GM08714 (cell line): ENCODE results near the gene TRAIP.
A peak's percentile ranks its signal among the peaks of the same experiment; 100 is the strongest.

Experiments
- H3K4me3 ChIP-seq: fragments of 200-500 bp; sonication (Bioruptor generic); 2 replicates; pipeline ENCODE4 v1.5.1; 2014; ENCODE audit warnings: mild to moderate bottlenecking, low read length, inconsistent platforms
- ZNF274 ChIP-seq: IDR thresholded peaks from 2 replicates; pipeline ENCODE4 v1.6.1; 2012; ENCODE audit warnings: mild to moderate bottlenecking, low read depth, low read length

Gene TRAIP

DNA sequence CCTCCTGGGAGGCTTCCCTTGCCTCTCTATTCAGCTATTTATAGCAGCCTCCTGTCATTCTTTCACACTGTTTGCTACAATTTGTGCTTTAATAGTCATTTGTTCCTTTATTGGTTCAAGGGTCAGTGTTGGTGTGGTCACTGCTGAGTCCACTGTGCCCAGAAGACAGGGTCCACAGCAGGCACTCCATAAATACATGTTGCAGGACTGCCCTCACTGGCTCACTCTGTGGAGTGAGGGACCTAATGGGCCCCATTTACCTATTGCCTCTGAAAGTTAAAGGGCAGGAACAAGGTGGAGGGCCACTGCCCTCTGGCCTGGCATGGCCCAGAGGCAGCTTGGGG is 30.5 kb upstream of the TRAIP start:
- TF ChIP-seq ZNF274 = no peak
- no peak overlapping the region for H3K4me3 ChIP-seq

DNA sequence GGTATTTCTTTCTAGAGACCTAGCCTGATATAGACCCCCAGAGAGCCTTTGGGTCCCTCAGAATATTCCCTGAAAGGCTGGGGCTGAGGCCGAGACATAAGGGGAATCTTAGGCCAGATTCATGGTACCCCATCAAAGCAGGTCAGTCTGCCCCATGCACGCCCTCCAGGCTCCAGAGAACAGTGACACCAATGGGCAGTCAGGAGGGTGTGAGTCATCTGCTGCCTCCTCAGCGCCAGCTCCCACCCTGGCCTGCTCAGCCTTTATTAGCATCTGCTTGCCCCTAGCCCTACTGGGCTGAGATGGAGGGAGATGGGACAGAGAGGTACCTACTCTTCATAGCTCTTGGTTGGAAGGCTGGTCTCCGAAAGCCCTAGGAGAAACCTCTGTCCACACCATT is 27.6 kb upstream of the TRAIP start:
- no peak for TF ChIP-seq ZNF274
- H3K4me3 ChIP-seq = no peak overlapping the region

DNA sequence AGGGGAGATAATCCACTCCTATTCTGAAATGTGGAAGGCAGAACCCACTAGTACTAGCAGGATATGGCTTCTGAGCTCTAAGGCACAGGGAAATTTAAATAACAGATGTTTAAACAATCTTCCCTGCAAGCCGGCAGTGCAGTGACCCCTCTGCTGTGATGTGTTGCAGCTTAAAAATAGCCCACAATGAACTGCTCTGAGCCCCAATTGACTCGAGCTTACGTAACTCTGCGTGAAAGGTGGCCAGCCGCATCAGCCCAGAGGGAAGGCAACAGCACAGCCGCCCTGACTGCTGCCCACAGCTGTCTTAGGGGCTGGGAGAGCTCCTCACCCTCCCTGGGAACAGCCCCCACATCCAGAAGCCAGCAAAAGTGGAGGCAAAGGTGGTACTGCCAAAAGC is 25.8 kb upstream of the TRAIP start:
- no peak for TF ChIP-seq ZNF274
- H3K4me3 ChIP-seq = no peak overlapping the region

DNA sequence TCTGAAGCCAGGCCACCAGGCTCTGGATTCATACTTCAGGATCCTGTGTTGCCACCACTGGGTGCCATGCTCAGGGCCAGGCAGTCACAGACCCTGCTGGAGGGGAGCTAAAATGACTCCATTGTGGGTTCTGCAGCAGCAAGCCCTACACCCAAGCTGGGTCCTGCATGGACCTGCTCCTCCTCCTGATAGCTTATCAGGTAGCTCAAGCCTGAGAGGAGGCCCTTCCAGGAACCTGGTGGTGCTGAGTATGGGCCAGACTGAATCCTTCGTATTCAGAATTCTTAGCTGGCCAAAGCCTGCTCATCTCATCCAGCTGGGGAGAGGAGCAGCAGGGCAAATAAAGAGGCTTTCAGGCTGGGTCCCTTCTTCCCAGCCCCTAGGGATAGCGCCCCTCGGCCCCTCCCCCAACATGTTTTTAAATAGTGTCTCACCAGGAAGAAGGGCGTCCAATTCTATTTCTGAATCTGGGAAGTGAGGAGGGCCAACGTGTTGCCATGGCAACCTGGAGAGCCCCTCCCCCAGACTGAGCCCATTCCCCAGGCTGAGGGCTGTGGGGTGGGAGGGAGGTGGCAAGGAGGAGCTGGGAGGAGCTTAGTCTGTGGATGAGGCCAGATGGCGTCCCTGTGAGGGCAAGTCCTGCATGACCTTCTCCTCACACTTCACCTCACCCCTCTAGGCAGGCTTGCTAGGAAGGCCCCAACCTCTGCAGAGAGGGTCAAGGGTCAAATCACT is 24.4 kb upstream of the TRAIP start:
- TF ChIP-seq ZNF274 = no peak
- H3K4me3 ChIP-seq = no peak overlapping the region

DNA sequence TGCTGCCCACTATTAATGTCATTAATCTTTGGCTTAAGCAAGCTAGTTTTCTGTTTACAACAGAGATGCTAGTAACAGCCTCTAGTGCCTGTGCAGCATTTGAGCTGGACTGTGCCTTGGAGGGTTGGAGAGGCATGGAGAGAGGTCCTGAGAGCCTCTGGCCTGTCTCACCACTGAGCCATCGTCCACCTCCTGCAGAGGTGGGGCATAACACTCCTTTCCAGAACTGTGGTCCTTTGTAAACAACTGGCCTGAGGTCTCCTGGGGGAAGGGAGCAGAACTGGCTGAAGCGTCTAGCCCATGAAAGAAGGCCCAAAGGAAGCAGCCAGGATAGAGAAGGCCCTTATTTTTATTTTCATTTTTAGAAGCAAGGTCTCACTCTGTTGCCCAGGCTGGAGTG is 23.4 kb upstream of the TRAIP start:
- no peak overlapping the region for H3K4me3 ChIP-seq
- TF ChIP-seq ZNF274 = no peak

GRCh38 chr3:49878686-49879085 is 22.3 kb upstream of the TRAIP start:
- TF ChIP-seq ZNF274 = no peak
- H3K4me3 ChIP-seq = no peak overlapping the region

DNA sequence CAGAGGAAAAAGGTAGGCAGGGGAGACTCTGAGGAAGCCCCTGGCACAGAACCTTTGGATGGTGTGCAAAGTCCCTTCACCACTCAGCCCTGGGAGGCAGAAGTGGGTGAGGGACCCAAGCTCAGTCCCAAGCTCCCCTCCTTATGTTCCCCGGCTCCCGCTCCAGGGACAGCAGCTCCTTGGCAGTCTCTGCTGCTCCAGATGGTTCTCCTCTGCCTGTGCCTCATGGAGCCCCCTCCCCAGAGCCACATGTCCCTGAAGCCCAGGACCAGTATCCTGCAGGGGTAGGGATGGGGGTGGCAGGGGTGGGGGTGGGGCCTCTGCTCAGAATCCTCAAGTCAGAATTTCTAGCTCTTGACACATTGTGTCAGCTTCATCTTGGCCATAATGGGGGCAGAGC is 21.4 kb upstream of the TRAIP start:
- H3K4me3 ChIP-seq = no peak overlapping the region
- TF ChIP-seq ZNF274 = no peak

GRCh38 chr3:49876567-49876966 is 20.2 kb upstream of the TRAIP start:
- no peak overlapping the region for H3K4me3 ChIP-seq

GRCh38 chr3:49873623-49874022 is 17.3 kb upstream of the TRAIP start:
- TF ChIP-seq ZNF274 = no peak
- no peak overlapping the region for H3K4me3 ChIP-seq

More at GRCh38 chr3:49876567-49876966, 20.2 kb upstream of the TRAIP start:
- no peak for TF ChIP-seq ZNF274

- H3K4me3 ChIP-seq = no peak overlapping the region
- no peak for TF ChIP-seq ZNF274
Observed at GRCh38 chr3:49872801-49873281, 16.5 kb upstream of the TRAIP start.

DNA sequence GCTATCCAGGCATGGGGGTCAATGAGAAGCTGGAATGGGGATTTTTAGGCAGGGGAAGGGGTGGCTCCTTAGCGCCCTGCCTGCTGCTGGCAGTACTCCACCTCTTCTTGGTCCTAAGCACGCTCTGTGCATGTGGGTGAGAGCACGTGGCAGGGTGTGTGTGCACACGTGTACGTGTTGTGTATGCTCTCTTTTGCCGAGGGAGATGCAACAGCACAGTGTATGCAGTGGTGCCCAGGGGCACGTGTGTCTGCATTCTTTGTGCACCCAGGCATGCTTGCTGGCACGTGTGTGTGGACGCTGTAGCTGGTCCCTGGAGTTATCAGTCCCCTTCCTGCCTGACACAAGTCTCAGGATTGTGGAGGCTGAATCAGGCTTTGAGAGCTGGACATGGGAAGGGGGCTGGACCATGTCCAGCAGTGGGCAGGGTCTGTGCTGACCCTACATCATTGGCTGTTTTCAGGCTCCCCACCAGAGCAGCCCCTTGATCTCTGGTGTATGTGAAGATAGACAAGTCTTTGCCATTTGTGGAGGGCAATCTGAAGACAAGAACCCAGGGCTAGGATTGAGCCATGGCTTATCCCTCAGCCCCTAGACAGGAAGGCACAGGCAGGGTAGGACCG is 15.3 kb upstream of the TRAIP start:
- H3K4me3 ChIP-seq = no peak overlapping the region
- TF ChIP-seq ZNF274 = no peak

GRCh38 chr3:49869525-49870126 is 13.3 kb upstream of the TRAIP start, which contains the start of gene CAMKV:
CAMKV (minus strand) TSS chr3:49869906; CDS start chr3:49862388, 7,518 bp downstream.
- H3K4me3 ChIP-seq = peak within 1 kb of the TSS; percentile 16; the same call in 1 of the 2 replicates

DNA sequence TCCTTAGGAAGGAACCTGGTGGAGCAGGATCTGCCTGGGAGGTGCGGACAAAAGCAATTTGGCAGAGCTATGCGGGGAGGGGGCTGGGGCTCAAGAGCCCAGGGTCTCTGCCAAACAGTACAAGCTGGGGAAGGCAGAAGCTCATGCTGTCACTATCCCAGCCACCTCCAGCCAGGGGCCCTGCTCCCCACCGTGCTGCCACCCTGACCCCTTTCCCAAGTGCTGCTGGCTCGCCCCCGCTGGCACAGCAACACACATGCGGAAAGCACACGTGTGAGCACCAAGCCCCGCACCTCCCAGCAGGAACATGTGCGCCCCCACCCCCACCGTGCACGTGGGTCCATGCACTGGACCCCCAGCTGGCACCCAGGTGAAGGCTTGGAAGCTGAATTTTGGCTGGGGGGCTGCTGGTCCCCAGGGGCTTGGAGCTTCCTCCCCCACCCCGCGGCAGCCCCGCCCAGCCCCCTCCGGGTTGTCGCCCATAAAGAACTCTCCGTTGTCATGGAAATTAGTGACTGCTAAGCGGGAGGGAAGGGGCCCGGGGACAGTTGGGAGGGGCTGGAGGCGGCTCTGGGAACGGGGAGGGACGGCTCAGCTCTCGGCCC is 12.6 kb upstream of the TRAIP start:
- TF ChIP-seq ZNF274 = no peak
- no peak overlapping the region; the same call in 1 of the 2 replicates for H3K4me3 ChIP-seq

More at GRCh38 chr3:49869525-49870126, 13.3 kb upstream of the TRAIP start, which contains the start of gene CAMKV:
- TF ChIP-seq ZNF274 = no peak

DNA sequence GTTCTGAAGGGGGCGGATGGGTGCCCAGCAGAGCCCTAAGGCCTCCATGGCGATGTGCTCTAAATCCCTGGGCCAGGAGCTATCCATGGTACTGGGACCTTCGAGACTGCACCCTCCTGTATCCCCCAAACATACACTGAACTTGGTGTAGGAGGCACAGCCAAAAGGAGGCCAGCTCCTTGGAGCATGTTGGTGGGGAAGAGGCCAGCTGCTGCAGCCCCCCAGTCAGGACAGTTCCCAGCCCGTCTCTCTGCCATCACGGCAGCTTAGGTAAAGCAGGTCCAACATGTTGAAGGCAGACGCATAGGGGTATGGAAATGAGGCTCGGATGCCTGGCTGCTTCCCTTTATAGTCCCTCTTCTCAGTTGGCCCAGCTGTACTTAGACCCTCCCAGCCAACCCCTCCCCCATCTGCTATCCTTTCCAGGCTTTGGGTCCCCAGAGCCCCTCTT is 11.5 kb upstream of the TRAIP start:
- no peak overlapping the region for H3K4me3 ChIP-seq
- no peak for TF ChIP-seq ZNF274
